Spinal cord (tissue), 10 donors: ENCODE results near the gene KNDC1. TPM values are rescaled to one million over a fixed set of nuclear protein-coding genes. Genes with fewer than 3 reads are reported as not detected.

Experiments used
- DNase-seq, 6 donors: peaks; one replicate each; pipeline versions ENCODE4 v3.0.0 to v3.0.0-alpha.2; 2013 to 2015; ENCODE audit warnings: low spot score in 6 of 6, low read depth in 4 of 6
- H3K27ac ChIP-seq: one replicate; pipeline ENCODE4 v1.5.1; 2013; ENCODE audit warnings: low read depth, low read length, control low read depth
- H3K27me3 ChIP-seq: one replicate; pipeline ENCODE4 v1.6.1; 2013; ENCODE audit warnings: low read length; ENCODE audit not compliant: control insufficient read depth, insufficient read depth
- H3K36me3 ChIP-seq: one replicate; pipeline ENCODE4 v1.6.1; 2013; ENCODE audit warnings: low read length; ENCODE audit not compliant: control insufficient read depth, insufficient read depth
- H3K4me1 ChIP-seq: one replicate; pipeline ENCODE4 v1.6.1; 2013; ENCODE audit warnings: low read length; ENCODE audit not compliant: control insufficient read depth, insufficient read depth
- H3K4me3 ChIP-seq: one replicate; pipeline ENCODE4 v1.5.1; 2013; ENCODE audit warnings: low read depth, low read length, control low read depth
- H3K9me3 ChIP-seq: one replicate; pipeline ENCODE4 v1.6.1; 2013; ENCODE audit warnings: low read length; ENCODE audit not compliant: control insufficient read depth, insufficient read depth
- WGBS: methylation state at CpG from one replicate; pipeline ENCODE4 v1.1.5; 2013; ENCODE audit warnings: missing lambda C conversion rate; ENCODE audit not compliant: insufficient coverage; 5-methylcytosine and 5-hydroxymethylcytosine counted together
- polyA plus RNA-seq, 2 donors: library from polyadenylated mRNA; unstranded; fragments of 120-200 nt; gene quantifications; one replicate each; pipeline ENCODE4 v1.2.1, GENCODE V29; 2013; ENCODE audit not compliant: insufficient read length in 2 of 2
- total RNA-seq, 2 donors: library from RNA; depleted of rRNA in 1 of 2; stranded (reverse); fragments of 120-200 nt in 1 of 2; fragments of >200 nt in 1 of 2; gene quantifications; one replicate each; pipeline versions ENCODE4 v1.2.3 to v1.2.4, GENCODE V29; 2013 to 2014
- donor health status: healthy.

KNDC1 gene
- total and polyA plus RNA-seq, 4 donors, result 8.3 to 35.8 (median 23.5) TPM

DNA sequence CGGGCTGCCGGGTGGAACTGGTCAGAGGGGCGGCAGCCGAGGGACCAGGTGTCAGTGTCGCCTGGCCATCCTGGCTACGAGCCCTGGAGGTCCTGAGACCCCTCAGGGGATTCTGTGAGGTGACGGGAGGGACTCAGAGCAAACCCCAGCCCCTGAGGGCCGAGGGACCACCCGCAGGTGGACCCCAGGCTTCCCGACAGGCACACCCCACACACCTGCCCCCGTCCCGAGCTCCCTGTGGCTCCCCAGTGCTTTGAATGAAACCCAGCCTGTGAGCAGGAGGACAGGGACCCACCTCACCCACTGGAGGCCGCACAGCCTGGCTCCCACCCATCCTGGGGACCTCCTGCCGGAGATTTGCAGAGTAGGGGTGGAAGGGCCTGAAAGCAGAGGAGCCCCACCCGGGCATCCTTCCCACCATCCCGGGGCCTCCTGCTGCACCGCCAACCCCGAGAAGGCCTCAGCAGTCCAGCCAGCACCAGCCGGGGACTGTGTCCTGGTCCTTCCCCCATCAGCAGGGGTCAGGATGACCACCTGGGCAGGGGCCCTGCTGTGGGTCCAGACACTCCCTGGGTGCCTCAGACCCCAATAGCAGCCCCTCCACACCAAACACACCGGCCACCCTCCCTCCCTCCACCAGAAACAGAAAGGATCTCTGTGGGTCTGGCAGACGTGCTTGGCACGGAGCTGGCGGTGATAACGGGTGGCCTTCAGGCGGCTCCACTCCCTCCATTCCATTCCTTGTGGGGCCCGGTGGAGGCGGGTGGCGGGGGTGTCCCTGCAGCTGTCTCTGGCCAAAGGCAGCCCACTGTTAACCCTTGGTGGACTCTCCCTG, 91.6 kb downstream of the KNDC1 start:
- Histone ChIP-seq H3K4me3 (no peak overlapping the region), H3K36me3 (no peaks in the 10 kb centered on the region), H3K9me3 (no peaks in the 10 kb centered on the region), H3K27me3 (peaks cover 5% of the 10 kb centered on the region), H3K4me1 (peaks cover 3% of the 10 kb centered on the region), H3K27ac (no peak overlapping the region)
- DNase-seq, result no peak
- WGBS, result 62% methylated on average over 25 of the region's 28 CpGs

GRCh38 chr10:133252223-133252552, 92.2 kb downstream of the KNDC1 start:
- Histone ChIP-seq H3K4me1 (peaks cover 3% of the 10 kb centered on the region), H3K9me3 (no peaks in the 10 kb centered on the region), H3K27ac (no peak overlapping the region), H3K27me3 (peaks cover 5% of the 10 kb centered on the region), H3K4me3 (no peak overlapping the region), H3K36me3 (no peaks in the 10 kb centered on the region)
- 78% methylated on average over 4 of the region's 12 CpGs for WGBS
- DNase-seq, result no peak

DNA sequence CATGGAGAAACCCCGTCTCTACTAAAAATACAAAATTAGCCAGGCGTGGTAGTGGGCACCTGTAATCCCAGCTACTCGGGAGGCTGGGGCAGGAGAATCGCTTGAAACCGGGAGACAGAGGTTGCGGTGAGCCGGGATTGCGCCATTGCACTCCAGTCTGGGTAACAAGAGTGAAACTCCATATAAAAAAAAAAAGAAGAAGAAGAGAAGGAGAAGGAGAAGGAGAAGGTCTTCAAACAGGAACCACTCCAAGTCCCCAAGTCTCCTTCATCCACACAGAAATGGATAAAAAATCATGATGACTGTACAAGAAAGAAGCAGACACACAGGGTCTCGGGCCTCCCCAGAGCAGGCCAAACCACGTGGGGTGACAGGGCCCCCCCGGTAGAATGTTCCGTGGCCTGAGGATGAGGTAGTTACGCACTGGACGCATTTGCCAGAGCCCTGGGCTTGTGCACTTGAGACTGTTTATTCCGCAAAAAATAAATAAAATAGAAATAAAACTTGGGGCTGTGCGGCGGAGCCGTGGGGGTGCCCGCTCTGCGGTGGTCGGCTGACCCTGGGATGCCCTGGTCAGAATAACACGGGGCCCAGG, 93.4 kb downstream of the KNDC1 start:
- no peak for DNase-seq
- H3K36me3 ChIP-seq, result no peaks in the 10 kb centered on the region
- 89% methylated on average over 17 of the region's 22 CpGs for WGBS
- no peak overlapping the region for H3K4me3 ChIP-seq
- peaks cover 14% of the 10 kb centered on the region for H3K27me3 ChIP-seq
- no peak overlapping the region for H3K27ac ChIP-seq
- no peaks in the 10 kb centered on the region for H3K9me3 ChIP-seq
- H3K4me1 ChIP-seq, result peaks cover 16% of the 10 kb centered on the region

DNA sequence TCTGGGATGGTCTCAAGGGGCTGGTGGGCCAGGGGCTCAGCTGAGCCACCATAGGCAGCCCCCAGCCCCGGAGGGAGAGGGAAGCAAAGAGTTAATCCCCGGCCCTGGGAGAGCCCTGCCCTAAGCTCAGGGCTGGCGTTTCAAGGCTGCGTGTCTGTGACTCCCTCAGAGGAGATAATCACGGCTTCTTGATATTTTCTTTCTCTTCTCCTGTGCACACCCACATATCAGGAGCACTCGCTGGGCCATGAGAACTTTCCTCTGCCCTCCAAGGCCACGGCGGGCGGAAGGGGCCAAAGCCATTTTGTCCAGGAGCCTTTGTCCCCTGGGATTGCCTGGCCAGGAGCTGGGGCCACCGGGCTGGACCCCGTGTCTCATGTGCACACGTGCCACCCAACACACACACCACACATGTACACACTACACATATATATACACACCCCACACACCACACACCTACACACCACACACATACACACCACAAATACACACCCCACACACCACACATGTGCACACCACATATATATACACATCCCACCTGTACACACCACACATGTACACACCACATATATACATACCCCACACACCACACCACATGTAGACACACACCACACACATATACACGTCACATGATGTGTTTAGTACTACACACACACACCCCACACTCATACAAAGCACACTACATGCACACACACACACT, 94.6 kb downstream of the KNDC1 start:
- 55% methylated on average over 12 of the region's 13 CpGs for WGBS
- peaks cover 14% of the 10 kb centered on the region for H3K27me3 ChIP-seq

DNA sequence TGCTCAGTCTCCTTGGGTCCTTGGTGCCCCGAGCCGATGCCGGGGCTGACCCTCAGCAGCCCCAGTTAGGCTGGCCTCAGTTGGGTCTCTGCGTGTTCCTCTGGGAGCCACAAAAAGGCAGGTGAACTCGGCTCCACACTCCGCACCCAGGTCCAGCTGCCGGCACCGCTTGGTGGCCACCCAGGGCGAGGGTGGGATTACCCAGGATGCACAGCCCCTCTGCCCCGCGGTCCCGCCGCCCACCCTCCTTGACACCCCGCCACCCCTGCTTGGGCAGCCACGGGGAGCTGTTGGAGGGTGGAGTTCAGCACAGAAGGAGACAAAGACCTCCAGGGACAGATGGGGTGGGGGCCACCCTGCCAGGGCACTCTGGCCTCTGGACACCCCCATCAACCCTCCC, 95.3 kb downstream of the KNDC1 start:
- H3K27ac ChIP-seq, result no peak overlapping the region
- H3K27me3 ChIP-seq, result peaks cover 12% of the 10 kb centered on the region
- WGBS, result 91% methylated on average over 13 of the region's 15 CpGs
- H3K4me3 ChIP-seq, result no peak overlapping the region
- H3K4me1 ChIP-seq, result peaks cover 31% of the 10 kb centered on the region
- H3K36me3 ChIP-seq, result no peaks in the 10 kb centered on the region
- no peak for DNase-seq
- no peaks in the 10 kb centered on the region for H3K9me3 ChIP-seq

More for the DNA sequence above, 94.6 kb downstream of the KNDC1 start:
- H3K4me1 ChIP-seq, result peaks cover 27% of the 10 kb centered on the region
- H3K36me3 ChIP-seq, result no peaks in the 10 kb centered on the region
- DNase-seq, result no peak
- H3K4me3 ChIP-seq, result no peak overlapping the region
- H3K27ac ChIP-seq, result no peak overlapping the region
- no peaks in the 10 kb centered on the region for H3K9me3 ChIP-seq

DNA sequence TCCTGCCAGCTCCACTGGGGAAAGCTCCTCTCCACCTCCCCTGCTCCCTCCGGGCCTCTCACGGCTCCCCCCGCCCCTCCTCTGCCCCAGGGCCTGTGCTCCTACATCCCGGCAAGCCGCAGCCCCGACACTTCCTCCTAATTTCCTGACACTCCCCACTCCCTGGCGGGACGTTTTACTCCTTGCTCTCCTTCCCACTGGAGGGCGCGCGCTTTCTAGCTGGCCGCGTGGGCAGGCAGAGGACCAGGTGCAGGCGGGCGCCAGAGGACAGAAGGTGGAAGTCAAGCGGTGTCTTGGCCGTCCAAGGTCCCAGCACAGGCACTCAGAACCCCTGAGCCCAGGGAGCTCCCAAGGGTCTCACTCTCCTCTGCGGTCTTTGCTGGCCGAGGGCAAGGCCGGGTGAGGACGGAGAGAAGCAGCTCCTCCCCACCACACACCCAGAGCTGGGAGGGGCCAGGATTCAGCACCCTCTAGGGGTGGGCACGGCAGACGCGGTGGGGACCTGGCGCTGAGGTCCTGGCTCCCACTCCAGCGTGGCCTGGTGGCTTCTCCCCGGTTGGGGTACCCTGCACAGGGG, 97.6 kb downstream of the KNDC1 start:
- WGBS, result 7% methylated on average over 27 of the region's 27 CpGs
- Histone ChIP-seq H3K4me3 (no peak overlapping the region), H3K27me3 (peaks cover 12% of the 10 kb centered on the region), H3K4me1 (peaks cover 50% of the 10 kb centered on the region), H3K9me3 (no peaks in the 10 kb centered on the region), H3K27ac (no peak overlapping the region), H3K36me3 (peaks cover under 1% of the 10 kb centered on the region)
- DNase-seq, result no peak

- no peaks in the 10 kb centered on the region for H3K9me3 ChIP-seq
- H3K27me3 ChIP-seq, result peaks cover 12% of the 10 kb centered on the region
- peaks cover 4% of the 10 kb centered on the region for H3K36me3 ChIP-seq
- no peak for DNase-seq
- peaks cover 55% of the 10 kb centered on the region for H3K4me1 ChIP-seq
- WGBS, result 75% methylated on average over 21 of the region's 21 CpGs
- H3K4me3 ChIP-seq, result no peak overlapping the region
- H3K27ac ChIP-seq, result no peak overlapping the region
Measured at GRCh38 chr10:133258066-133258817, 98.2 kb downstream of the KNDC1 start.

- Histone ChIP-seq H3K36me3 (peaks cover 4% of the 10 kb centered on the region), H3K4me1 (peaks cover 55% of the 10 kb centered on the region), H3K27me3 (peaks cover 12% of the 10 kb centered on the region), H3K9me3 (no peaks in the 10 kb centered on the region), H3K27ac (no peak overlapping the region), H3K4me3 (no peak overlapping the region)
- WGBS, result 56% methylated on average over 24 of the region's 24 CpGs
- peak in 2 of 6 donors; percentile 21 to 39 for DNase-seq
Measured at GRCh38 chr10:133258818-133259601, 99.0 kb downstream of the KNDC1 start.
